PFSK-1 (cell line): ENCODE data around the gene ANGPT4.

ENCODE experiments used
- FOXP2 ChIP-seq: optimal IDR thresholded peaks from 2 replicates; pipeline ENCODE3; 2011; ENCODE audit warnings: borderline replicate concordance, control low read depth, inconsistent platforms; ENCODE audit not compliant: insufficient read depth; ENCODE audit errors: extremely low read length, extremely low read depth
- POLR2AphosphoS5 ChIP-seq: IDR thresholded peaks from 2 replicates; pipeline ENCODE4 v1.6.1; 2012; ENCODE audit warnings: low read depth, mild to moderate bottlenecking, control low read depth, low read length, moderate library complexity
- SIN3A ChIP-seq: IDR thresholded peaks from 2 replicates; pipeline ENCODE4 v1.6.1; 2012; ENCODE audit warnings: mild to moderate bottlenecking, low read length, moderate library complexity, borderline replicate concordance; ENCODE audit not compliant: insufficient read depth
- TAF1 ChIP-seq: IDR thresholded peaks from 2 replicates; pipeline ENCODE4 v1.6.1; 2012; ENCODE audit warnings: low read length, control low read depth, borderline replicate concordance; ENCODE audit not compliant: insufficient read depth
- TF ChIP-seq, protein P1 (sequence below), 2 experiments: IDR thresholded peaks; 2 replicates each; pipeline versions ENCODE4 v1.6.1 to v1.8.0; 2011 to 2012; ENCODE audit warnings: low read depth in 2 of 2, low read length in 2 of 2, control low read depth in 1 of 2, inconsistent platforms in 1 of 2, mild to moderate bottlenecking in 1 of 2, moderate library complexity in 1 of 2; ENCODE audit not compliant: insufficient read depth in 1 of 2

Gene ANGPT4

DNA sequence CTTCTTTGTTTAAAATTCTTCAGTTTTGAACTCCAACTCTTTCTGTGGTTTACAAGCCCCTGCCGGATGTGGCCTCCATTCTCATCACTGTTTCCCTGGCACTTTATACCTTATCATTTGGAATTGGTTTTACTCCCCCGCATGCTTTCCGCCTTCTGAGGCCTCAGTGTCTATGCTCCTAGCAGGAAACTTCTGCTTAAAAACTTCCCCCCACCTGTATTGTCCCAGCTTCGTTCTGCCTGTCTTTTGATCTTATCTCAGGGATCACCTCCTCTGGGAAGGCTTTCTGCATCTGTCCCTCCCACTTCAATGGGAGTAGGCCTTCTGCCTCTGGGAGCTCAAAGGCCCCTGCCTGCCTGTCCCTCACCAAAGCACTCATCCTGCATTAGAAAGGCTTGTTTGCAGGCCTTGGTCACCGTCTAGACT is 3.4 kb upstream of the ANGPT4 start:
- TF ChIP-seq, protein P1, sequence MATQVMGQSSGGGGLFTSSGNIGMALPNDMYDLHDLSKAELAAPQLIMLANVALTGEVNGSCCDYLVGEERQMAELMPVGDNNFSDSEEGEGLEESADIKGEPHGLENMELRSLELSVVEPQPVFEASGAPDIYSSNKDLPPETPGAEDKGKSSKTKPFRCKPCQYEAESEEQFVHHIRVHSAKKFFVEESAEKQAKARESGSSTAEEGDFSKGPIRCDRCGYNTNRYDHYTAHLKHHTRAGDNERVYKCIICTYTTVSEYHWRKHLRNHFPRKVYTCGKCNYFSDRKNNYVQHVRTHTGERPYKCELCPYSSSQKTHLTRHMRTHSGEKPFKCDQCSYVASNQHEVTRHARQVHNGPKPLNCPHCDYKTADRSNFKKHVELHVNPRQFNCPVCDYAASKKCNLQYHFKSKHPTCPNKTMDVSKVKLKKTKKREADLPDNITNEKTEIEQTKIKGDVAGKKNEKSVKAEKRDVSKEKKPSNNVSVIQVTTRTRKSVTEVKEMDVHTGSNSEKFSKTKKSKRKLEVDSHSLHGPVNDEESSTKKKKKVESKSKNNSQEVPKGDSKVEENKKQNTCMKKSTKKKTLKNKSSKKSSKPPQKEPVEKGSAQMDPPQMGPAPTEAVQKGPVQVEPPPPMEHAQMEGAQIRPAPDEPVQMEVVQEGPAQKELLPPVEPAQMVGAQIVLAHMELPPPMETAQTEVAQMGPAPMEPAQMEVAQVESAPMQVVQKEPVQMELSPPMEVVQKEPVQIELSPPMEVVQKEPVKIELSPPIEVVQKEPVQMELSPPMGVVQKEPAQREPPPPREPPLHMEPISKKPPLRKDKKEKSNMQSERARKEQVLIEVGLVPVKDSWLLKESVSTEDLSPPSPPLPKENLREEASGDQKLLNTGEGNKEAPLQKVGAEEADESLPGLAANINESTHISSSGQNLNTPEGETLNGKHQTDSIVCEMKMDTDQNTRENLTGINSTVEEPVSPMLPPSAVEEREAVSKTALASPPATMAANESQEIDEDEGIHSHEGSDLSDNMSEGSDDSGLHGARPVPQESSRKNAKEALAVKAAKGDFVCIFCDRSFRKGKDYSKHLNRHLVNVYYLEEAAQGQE (IDR thresholded peaks at IDR 0.05; ENCODE audit: insufficient read depth in 1 of 2, low read depth in 2 of 2, low read length in 2 of 2): no peak
- TF ChIP-seq SIN3A (no peak), TAF1 (no peak), FOXP2 (no peak), POLR2AphosphoS5 (no peak)

DNA sequence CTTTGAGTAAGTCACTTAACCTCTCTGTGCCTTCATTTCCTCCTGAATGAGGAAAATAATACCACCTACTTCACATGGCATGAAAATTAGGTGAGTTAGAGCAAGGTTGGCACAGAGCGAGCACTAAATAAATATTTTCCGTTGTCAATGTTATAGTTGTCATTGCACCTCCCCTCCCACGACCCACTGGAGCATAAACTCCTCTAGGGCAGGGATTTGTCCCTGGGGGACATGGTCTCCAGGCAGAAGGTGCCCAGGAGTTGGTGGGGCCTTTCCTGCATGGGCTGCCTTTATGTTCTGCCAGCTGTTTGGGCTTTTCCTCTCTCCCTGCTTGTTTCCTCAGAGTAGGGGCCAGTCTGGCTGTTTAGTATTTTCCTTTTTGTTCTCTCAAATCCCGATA is 1.3 kb upstream of the ANGPT4 start:
- TF ChIP-seq TAF1 (no peak), SIN3A (no peak), POLR2AphosphoS5 (no peak)

DNA sequence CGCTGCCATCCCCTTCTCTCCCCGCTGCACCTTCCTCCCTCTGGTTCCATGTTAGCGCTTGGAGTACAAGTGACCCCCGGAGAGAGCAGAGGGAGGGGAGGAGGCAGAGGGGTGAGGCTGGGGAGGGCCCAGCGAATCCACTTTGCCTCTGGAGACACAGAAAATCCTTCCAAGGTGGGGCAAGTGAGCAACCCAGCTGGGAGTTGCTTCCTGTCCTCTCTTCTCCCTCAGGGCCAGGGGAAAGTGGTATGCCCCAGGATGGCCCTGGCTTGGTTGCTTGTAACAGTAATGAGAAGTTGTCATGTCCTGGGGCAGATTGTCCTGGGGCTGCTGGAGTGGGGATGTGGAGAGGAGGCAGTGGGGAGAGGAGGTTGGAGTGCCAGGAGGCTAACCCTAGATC is 691 bp upstream of the ANGPT4 start:
- TF ChIP-seq, protein P1 (IDR thresholded peaks at IDR 0.05; ENCODE audit: insufficient read depth in 1 of 2, low read depth in 2 of 2, low read length in 2 of 2): no peak
- no peak for TF ChIP-seq POLR2AphosphoS5
- no peak for TF ChIP-seq SIN3A
- no peak for TF ChIP-seq TAF1
- TF ChIP-seq FOXP2: no peak

DNA sequence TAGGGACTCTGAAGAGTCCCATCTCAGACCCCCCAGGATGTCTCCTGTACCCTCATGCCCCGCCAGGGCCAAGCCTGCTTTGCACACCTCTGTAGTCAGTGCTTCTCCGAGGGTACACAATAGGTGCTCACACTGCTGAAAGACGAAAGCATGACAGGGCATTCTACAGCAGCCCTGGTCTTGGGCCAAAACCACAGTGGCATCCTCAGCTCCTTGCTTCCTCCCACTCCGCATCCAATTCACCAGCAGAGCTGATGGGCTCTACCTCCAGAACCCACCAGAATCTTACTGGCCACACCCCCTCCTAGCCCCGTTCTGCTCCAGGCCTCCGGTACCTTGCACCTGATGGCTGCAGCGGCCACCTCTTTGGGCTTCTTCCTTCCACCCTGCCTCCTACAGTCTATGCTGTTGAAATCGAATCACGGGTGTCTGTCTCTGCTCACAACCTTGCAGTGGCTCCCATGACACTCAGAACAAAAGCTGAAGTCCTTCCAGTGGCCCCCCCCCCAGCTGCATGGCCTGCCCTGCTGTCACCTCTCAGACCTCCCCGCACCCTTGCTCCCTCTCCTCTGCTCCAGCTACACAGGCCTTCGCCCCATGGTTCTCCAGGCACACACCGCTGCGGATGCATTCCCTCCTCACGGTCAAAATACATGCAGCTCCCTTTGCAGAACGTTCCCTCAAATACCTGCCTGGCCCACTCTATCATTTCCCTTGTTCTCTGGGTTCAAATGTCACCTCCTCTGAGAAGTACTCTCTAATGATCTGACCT is 1.2 kb downstream of the ANGPT4 start:
- TF ChIP-seq FOXP2: no peak
- TF ChIP-seq, protein P1 (IDR thresholded peaks at IDR 0.05; ENCODE audit: insufficient read depth in 1 of 2, low read depth in 2 of 2, low read length in 2 of 2): no peak
- TF ChIP-seq TAF1: no peak
- no peak for TF ChIP-seq SIN3A
- no peak for TF ChIP-seq POLR2AphosphoS5

DNA sequence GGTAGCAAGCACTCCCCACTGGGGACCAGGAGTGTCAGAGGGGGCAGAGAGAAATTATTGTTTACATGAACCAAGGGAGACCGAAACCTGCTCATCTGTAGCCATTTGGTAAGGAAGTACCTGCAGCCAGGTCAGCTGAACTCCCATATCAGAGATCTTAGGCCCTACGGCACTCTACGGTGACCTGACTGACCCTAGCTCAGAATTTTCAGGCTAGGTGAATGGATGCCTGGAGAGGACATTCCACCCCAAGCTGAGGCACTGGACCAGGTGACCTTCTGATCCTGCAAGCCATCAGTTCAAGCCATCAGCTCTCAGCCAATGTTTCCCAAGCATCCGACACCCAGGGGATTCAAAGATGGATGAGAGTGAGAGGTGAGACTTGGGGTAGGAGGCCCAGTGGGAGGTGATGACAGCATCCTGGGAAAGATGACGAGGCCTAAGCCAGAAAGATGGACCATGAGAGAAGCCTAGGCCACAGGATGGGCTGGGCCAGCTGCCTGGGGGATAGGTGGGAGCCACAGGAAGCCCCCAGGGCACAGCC is 2.8 kb downstream of the ANGPT4 start:
- TF ChIP-seq, protein P1 (IDR thresholded peaks at IDR 0.05; ENCODE audit: insufficient read depth in 1 of 2, low read depth in 2 of 2, low read length in 2 of 2): no peak
- TF ChIP-seq FOXP2 (no peak), POLR2AphosphoS5 (no peak), TAF1 (no peak), SIN3A (no peak)
